Measurements from ENCODE around the gene GRM7. TPM values are rescaled to one million over a fixed set of nuclear protein-coding genes. Genes with fewer than 3 reads are reported as not detected.

GRM7 gene
- total RNA-seq, 2 experiments from 2014 or later: not detected

DNA sequence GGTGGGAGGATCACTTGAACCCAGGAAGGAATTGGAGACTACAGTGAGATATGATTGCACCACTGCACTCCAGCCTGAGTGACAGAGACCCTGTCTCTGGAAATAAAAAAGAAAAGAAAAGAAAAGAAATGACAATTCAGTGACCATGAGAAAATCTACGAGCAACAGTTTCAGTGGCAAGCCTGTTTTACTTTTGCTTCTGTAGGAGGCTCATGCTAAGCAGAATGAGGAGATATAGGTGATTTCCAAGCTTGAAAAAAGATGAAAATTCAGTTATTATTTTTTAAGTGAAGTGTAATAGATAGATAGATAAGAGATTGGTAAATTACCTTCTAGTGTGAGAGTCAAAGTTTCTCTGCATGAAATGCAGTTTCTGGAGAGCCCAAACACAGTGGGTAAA, 651.1 kb downstream of the GRM7 start:
- no peak for TF ChIP-seq EZH2phosphoT487 (IDR thresholded peaks at IDR 0.05; ENCODE audit: borderline replicate concordance, low read depth, low read length)
- TF ChIP-seq, protein P1, sequence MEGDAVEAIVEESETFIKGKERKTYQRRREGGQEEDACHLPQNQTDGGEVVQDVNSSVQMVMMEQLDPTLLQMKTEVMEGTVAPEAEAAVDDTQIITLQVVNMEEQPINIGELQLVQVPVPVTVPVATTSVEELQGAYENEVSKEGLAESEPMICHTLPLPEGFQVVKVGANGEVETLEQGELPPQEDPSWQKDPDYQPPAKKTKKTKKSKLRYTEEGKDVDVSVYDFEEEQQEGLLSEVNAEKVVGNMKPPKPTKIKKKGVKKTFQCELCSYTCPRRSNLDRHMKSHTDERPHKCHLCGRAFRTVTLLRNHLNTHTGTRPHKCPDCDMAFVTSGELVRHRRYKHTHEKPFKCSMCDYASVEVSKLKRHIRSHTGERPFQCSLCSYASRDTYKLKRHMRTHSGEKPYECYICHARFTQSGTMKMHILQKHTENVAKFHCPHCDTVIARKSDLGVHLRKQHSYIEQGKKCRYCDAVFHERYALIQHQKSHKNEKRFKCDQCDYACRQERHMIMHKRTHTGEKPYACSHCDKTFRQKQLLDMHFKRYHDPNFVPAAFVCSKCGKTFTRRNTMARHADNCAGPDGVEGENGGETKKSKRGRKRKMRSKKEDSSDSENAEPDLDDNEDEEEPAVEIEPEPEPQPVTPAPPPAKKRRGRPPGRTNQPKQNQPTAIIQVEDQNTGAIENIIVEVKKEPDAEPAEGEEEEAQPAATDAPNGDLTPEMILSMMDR (conservative IDR thresholded peaks at IDR 0.05; ENCODE audit: low read length): no peak
- H4K20me1 ChIP-seq (ENCODE audit: insufficient read depth, low read length): no peaks in the 10 kb centered on the region
- H3K9me2 ChIP-seq (ENCODE audit: insufficient read depth, low read length): no peaks in the 10 kb centered on the region
- H3K27ac ChIP-seq (ENCODE audit: low read depth, low read length, poor library complexity, severe bottlenecking): no peak overlapping the region
- H3K36me3 ChIP-seq (ENCODE audit: insufficient read depth, low read length): no peaks in the 10 kb centered on the region
- ChIA-PET CTCF (ENCODE audit: unreplicated experiment) (no interaction called here), POLR2A (no interaction called here)
- H2AFZ ChIP-seq (ENCODE audit: low read length): no peak overlapping the region
- H3K4me3 ChIP-seq (ENCODE audit: low read depth, low read length, poor library complexity, severe bottlenecking): no peak overlapping the region
- BruUV-seq (replicated peaks): no TSS peak
- DNase-seq (ENCODE audit: low spot score): no peak
- H3K4me2 ChIP-seq (ENCODE audit: low read length): no peak overlapping the region
- H3K9me3 ChIP-seq (ENCODE audit: low read length): no peaks in the 10 kb centered on the region
- no peaks in the 10 kb centered on the region for H3K4me1 ChIP-seq (ENCODE audit: insufficient read depth, low read length, poor library complexity, severe bottlenecking)
- no peaks in the 10 kb centered on the region for H3K79me2 ChIP-seq (ENCODE audit: insufficient read depth, low read depth, low read length)
- intact Hi-C loops (cut with micrococcal nuclease; ENCODE audit: unreplicated experiment): no loop called here

DNA sequence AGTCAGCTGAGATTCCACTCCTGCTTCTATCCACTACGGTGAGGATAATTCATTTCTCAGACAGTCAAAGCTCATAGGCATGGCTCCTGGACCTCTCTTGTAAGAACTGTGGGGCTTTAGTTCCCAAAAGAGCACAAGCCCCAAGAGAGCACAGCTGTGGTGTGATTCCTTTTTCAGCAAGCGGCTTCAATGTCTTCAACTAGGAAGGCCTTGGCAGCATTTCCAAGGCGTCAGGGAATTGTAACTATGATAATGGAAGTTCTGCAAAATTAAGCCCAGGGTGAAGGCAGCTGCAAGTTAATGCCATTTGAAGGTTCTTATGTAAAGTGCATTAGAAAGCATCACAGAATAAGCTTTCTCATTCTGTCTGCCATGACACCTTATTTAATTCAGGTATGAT, 657.1 kb downstream of the GRM7 start:
- H3K9me3 ChIP-seq (ENCODE audit: low read length): no peaks in the 10 kb centered on the region
- H3K79me2 ChIP-seq (ENCODE audit: insufficient read depth, low read depth, low read length): no peaks in the 10 kb centered on the region
- no peaks in the 10 kb centered on the region for H3K4me1 ChIP-seq (ENCODE audit: insufficient read depth, low read length, poor library complexity, severe bottlenecking)
- DNase-seq (ENCODE audit: low spot score): no peak
- no peak overlapping the region for H2AFZ ChIP-seq (ENCODE audit: low read length)
- no peaks in the 10 kb centered on the region for H3K9me2 ChIP-seq (ENCODE audit: insufficient read depth, low read length)
- no peak overlapping the region for H3K4me2 ChIP-seq (ENCODE audit: low read length)
- intact Hi-C loops (cut with micrococcal nuclease; ENCODE audit: unreplicated experiment): no loop called here
- no peaks in the 10 kb centered on the region for H4K20me1 ChIP-seq (ENCODE audit: insufficient read depth, low read length)
- POLR2A ChIA-PET: interaction anchor here (0.9 to 1.3 kb wide), 2 partner anchors 8 to 620 kb away, joined by 3 to 4 read pairs; no protein-coding TSS in a partner anchor
- no TSS peak for BruUV-seq (replicated peaks)
- H3K4me3 ChIP-seq (ENCODE audit: low read depth, low read length, poor library complexity, severe bottlenecking): no peak overlapping the region
- TF ChIP-seq, protein P1 (conservative IDR thresholded peaks at IDR 0.05; ENCODE audit: low read length): no peak
- TF ChIP-seq EZH2phosphoT487 (IDR thresholded peaks at IDR 0.05; ENCODE audit: borderline replicate concordance, low read depth, low read length): no peak
- H3K36me3 ChIP-seq (ENCODE audit: insufficient read depth, low read length): no peaks in the 10 kb centered on the region
- CTCF ChIA-PET (ENCODE audit: unreplicated experiment): no interaction called here
- no peak overlapping the region for H3K27ac ChIP-seq (ENCODE audit: low read depth, low read length, poor library complexity, severe bottlenecking)

DNA sequence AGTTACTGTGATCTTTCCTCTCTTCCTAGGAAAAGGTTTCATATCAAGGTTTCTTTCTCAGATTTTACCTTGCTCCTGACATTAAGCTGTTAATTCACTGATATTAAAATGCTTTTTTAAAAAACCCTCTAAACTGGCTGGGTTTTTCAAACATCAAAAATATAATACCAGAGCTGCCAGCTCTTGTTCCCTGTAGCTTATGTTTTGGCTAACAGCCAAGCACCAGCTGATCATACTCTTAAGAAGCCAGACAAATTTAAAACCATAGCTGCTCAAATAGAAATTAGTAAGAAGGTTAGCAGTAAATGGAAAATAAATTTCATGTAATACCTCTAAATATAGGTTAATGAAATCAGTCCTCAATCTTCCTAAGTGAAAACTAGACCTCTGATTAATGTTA, 657.5 kb downstream of the GRM7 start:
- Histone ChIP-seq H3K9me2 (ENCODE audit: insufficient read depth, low read length) (no peaks in the 10 kb centered on the region), H3K4me1 (ENCODE audit: insufficient read depth, low read length, poor library complexity, severe bottlenecking) (no peaks in the 10 kb centered on the region), H3K79me2 (ENCODE audit: insufficient read depth, low read depth, low read length) (no peaks in the 10 kb centered on the region), H3K27ac (ENCODE audit: low read depth, low read length, poor library complexity, severe bottlenecking) (no peak overlapping the region), H3K36me3 (ENCODE audit: insufficient read depth, low read length) (no peaks in the 10 kb centered on the region), H3K4me2 (ENCODE audit: low read length) (no peak overlapping the region), H2AFZ (ENCODE audit: low read length) (no peak overlapping the region), H3K4me3 (ENCODE audit: low read depth, low read length, poor library complexity, severe bottlenecking) (no peak overlapping the region), H3K9me3 (ENCODE audit: low read length) (no peaks in the 10 kb centered on the region), H4K20me1 (ENCODE audit: insufficient read depth, low read length) (no peaks in the 10 kb centered on the region)
- TF ChIP-seq, protein P1 (conservative IDR thresholded peaks at IDR 0.05; ENCODE audit: low read length): no peak
- TF ChIP-seq EZH2phosphoT487 (IDR thresholded peaks at IDR 0.05; ENCODE audit: borderline replicate concordance, low read depth, low read length): no peak
- POLR2A ChIA-PET: interaction anchor here (0.6 to 1.3 kb wide), 5 partner anchors 8 to 1131 kb away, joined by 3 to 5 read pairs (median 3); no protein-coding TSS in a partner anchor
- intact Hi-C loops (cut with micrococcal nuclease; ENCODE audit: unreplicated experiment): no loop called here
- no TSS peak for BruUV-seq (replicated peaks)
- CTCF ChIA-PET (ENCODE audit: unreplicated experiment): no interaction called here
- no peak for DNase-seq (ENCODE audit: low spot score)
